Measurements from ENCODE around the gene C6orf62.

- TF ChIP-seq CTCF (IDR thresholded peaks at IDR 0.05; ENCODE audit: low read depth, low read length) (no peak), EZH2phosphoT487 (IDR thresholded peaks at IDR 0.05; ENCODE audit: low read depth) (no peak)
These were observed 58.8 kb downstream of the C6orf62 start for GRCh38 chr6:24660105-24660504.
